ENCODE measurements around the gene RPP30. TPM values are rescaled to one million over a fixed set of nuclear protein-coding genes. Genes with fewer than 3 reads are reported as not detected.

The RPP30 gene
- total RNA-seq, 1 experiment from 2014 or later: 36.6 TPM

DNA sequence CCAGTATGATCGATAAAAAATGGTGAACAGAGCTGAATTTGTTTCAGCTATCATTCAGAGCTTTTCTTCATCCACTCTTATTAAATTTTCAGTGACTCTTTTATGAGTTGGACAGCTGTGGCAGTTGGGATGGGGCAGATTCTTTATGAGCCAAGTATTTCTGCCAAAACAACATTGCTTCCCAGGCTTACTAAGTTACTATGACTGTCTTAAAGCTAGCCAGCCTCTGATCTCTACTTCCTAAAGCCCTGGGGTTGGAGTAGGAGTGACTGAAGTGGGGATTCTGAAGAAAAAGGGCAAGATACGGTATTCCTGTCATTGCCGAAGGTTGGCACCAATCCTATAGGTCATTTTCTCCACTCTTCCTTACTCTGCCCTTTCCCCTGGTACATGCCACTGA is 12.7 kb downstream of the RPP30 start:
- BruUV-seq (replicated peaks): no TSS peak
- intact Hi-C loops (cut with micrococcal nuclease; ENCODE audit: unreplicated experiment): loop anchor here (10.0 kb wide), 2 partner anchors 370 to 490 kb away; no protein-coding TSS in a partner anchor

DNA sequence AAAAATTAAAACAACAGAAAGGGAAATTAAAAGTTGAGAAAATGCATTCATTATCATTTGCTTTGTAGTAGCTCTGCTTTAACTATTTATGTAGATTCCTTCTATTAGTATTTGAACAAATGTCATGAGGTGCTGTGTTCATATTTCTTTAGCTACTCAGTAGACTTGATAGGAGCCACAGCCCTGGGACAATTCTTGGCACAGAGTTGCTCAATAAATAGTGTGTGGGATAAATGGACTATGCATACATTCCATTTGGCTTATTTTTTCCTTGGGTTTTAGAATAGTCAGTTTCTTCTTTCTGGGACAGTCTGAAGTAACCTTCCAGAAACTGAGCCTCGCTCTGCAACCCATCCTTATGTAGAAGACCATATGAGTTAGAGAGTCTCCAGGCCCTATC is 13.4 kb downstream of the RPP30 start:
- Mint-ChIP-seq H3K36me3 (ENCODE audit: insufficient read depth, unreplicated experiment) (peaks cover 10% of the 10 kb centered on the region), H3K27me3 (ENCODE audit: unreplicated experiment) (no peaks in the 10 kb centered on the region), H3K4me1 (ENCODE audit: low read depth, unreplicated experiment) (no peaks in the 10 kb centered on the region), H3K27ac (ENCODE audit: unreplicated experiment) (no peak overlapping the region), H3K9me3 (ENCODE audit: low read depth, unreplicated experiment) (no peaks in the 10 kb centered on the region), H3K4me3 (ENCODE audit: low read depth, unreplicated experiment) (no peak overlapping the region)
- no peak for DNase-seq
- BruUV-seq (replicated peaks): no TSS peak
- intact Hi-C loops (cut with micrococcal nuclease; ENCODE audit: unreplicated experiment): loop anchor here (10.0 kb wide), 2 partner anchors 370 to 490 kb away; no protein-coding TSS in a partner anchor
- TF ChIP-seq, protein P1, sequence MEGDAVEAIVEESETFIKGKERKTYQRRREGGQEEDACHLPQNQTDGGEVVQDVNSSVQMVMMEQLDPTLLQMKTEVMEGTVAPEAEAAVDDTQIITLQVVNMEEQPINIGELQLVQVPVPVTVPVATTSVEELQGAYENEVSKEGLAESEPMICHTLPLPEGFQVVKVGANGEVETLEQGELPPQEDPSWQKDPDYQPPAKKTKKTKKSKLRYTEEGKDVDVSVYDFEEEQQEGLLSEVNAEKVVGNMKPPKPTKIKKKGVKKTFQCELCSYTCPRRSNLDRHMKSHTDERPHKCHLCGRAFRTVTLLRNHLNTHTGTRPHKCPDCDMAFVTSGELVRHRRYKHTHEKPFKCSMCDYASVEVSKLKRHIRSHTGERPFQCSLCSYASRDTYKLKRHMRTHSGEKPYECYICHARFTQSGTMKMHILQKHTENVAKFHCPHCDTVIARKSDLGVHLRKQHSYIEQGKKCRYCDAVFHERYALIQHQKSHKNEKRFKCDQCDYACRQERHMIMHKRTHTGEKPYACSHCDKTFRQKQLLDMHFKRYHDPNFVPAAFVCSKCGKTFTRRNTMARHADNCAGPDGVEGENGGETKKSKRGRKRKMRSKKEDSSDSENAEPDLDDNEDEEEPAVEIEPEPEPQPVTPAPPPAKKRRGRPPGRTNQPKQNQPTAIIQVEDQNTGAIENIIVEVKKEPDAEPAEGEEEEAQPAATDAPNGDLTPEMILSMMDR (IDR thresholded peaks at IDR 0.05; ENCODE audit: unreplicated experiment): no peak
- CTCF ChIA-PET: no interaction called here

More for the DNA sequence above, 12.7 kb downstream of the RPP30 start:
- no peak for DNase-seq
- peaks cover 10% of the 10 kb centered on the region for H3K36me3 Mint-ChIP-seq (ENCODE audit: insufficient read depth, unreplicated experiment)
- H3K4me3 Mint-ChIP-seq (ENCODE audit: low read depth, unreplicated experiment): no peak overlapping the region
- TF ChIP-seq, protein P1 (IDR thresholded peaks at IDR 0.05; ENCODE audit: unreplicated experiment): no peak
- no peaks in the 10 kb centered on the region for H3K4me1 Mint-ChIP-seq (ENCODE audit: low read depth, unreplicated experiment)
- no peaks in the 10 kb centered on the region for H3K9me3 Mint-ChIP-seq (ENCODE audit: low read depth, unreplicated experiment)
- CTCF ChIA-PET: no interaction called here
- no peaks in the 10 kb centered on the region for H3K27me3 Mint-ChIP-seq (ENCODE audit: unreplicated experiment)
- no peak overlapping the region for H3K27ac Mint-ChIP-seq (ENCODE audit: unreplicated experiment)

DNA sequence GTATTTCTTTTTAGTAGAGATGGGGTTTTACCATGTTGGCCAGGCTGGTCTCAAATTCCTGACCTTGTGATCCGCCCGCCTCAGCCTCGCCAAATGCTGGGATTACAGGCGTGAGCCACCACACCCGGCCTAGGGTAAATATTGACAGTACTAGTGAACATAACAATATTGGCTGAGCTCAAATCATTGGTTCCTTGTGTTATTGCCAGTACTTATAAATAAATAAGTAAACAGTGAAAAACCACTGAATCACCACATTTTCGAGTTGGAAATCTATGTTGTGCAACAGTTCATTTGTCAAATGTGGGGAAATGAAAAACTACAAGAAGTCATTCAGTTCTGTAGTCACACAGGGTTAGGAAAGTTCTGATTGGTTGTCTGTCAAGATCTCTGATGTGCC is 15.8 kb downstream of the RPP30 start:
- intact Hi-C loops (cut with micrococcal nuclease; ENCODE audit: unreplicated experiment): loop anchor here (10.0 kb wide), 2 partner anchors 367 to 487 kb away; no protein-coding TSS in a partner anchor
- Mint-ChIP-seq H3K27ac (ENCODE audit: unreplicated experiment) (no peak overlapping the region), H3K27me3 (ENCODE audit: unreplicated experiment) (no peaks in the 10 kb centered on the region), H3K36me3 (ENCODE audit: insufficient read depth, unreplicated experiment) (peaks cover 7% of the 10 kb centered on the region), H3K9me3 (ENCODE audit: low read depth, unreplicated experiment) (no peaks in the 10 kb centered on the region), H3K4me3 (ENCODE audit: low read depth, unreplicated experiment) (no peak overlapping the region), H3K4me1 (ENCODE audit: low read depth, unreplicated experiment) (no peaks in the 10 kb centered on the region)
- no TSS peak for BruUV-seq (replicated peaks)
- TF ChIP-seq, protein P1 (IDR thresholded peaks at IDR 0.05; ENCODE audit: unreplicated experiment): no peak
- CTCF ChIA-PET: no interaction called here
- no peak for DNase-seq

DNA sequence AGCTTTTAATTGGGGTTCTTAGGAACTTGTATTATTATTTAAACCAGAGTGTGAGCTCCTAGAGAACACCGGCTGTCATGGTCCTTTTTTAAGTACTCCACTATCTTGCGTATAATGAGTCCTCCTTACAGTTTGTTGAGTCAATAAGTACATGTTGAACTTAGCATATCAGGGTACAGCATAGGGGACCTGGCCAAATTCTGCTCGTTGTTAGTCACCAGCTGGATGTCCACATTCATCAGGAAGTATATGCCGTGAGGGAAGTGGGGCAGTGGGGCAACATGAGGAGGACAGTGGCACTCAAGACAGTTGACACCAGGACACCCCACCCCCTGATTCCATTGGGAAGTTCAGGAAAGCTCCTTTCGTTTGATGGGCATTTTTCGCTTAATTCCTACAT is 16.6 kb downstream of the RPP30 start:
- no peak for DNase-seq
- Mint-ChIP-seq H3K36me3 (ENCODE audit: insufficient read depth, unreplicated experiment) (peaks cover 7% of the 10 kb centered on the region), H3K9me3 (ENCODE audit: low read depth, unreplicated experiment) (no peaks in the 10 kb centered on the region), H3K4me1 (ENCODE audit: low read depth, unreplicated experiment) (no peaks in the 10 kb centered on the region), H3K4me3 (ENCODE audit: low read depth, unreplicated experiment) (no peak overlapping the region), H3K27me3 (ENCODE audit: unreplicated experiment) (no peaks in the 10 kb centered on the region), H3K27ac (ENCODE audit: unreplicated experiment) (no peak overlapping the region)
- BruUV-seq (replicated peaks): no TSS peak
- CTCF ChIA-PET: interaction anchor here (0.7 kb wide), 1 partner anchor 17 kb away, joined by 3 read pairs; the partner anchor contains the start of gene RPP30
- intact Hi-C loops (cut with micrococcal nuclease; ENCODE audit: unreplicated experiment): loop anchor here (10.0 kb wide), 2 partner anchors 366 to 486 kb away; no protein-coding TSS in a partner anchor
- TF ChIP-seq, protein P1 (IDR thresholded peaks at IDR 0.05; ENCODE audit: unreplicated experiment): no peak
